ENCODE measurements around the gene RFT1. TPM values are rescaled to one million over a fixed set of nuclear protein-coding genes. Genes with fewer than 3 reads are reported as not detected.

RFT1 gene
- total RNA-seq = 11.8 and 16.8 TPM in 2 replicates

DNA sequence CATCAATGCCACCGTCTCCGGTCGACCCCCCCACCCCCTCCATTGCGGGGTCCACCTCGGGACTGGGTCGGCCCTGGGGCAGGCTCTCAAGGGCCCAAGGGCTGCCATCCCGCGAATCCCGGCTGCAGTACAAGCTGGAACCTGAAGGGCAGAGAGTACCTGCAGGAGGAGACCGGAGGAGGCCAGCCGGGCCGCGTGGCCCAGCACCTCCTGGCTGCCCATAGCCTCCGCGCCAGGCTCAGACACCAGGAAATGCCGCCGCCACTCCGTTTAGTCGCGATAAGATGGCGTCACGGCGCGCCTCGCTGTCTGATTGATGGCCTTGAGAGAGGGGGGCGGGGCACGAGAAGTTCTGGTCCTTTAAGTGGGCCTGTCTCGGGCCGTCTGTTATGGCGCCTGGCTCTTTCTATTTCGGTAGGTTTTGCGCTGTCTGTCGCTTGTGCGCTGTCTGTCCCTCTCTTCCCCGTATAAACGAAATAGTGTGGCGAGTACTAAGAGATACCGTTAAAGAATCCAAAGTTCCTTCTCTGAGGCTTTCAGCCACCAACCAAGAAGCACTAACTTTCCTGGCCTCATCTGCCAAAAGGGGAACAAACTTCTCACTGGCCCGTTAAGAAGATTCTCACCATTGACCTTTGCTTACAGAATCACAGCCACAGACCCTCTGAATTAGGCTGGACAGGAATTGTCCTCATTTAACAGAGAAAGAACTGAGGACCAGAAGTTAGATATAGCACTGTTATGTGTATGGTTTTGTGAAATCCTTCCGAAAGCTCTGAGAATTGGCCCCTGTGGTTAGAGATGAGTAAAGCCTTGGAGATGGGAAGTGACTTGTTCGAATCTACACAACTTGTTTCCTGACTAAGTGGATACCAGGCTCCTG lies at the start of gene RFT1:
TSS of gene RFT1 (minus strand) at position 257 of the 883 bp plus-strand sequence. CDS start at position 222, 35 bp downstream.

DNA sequence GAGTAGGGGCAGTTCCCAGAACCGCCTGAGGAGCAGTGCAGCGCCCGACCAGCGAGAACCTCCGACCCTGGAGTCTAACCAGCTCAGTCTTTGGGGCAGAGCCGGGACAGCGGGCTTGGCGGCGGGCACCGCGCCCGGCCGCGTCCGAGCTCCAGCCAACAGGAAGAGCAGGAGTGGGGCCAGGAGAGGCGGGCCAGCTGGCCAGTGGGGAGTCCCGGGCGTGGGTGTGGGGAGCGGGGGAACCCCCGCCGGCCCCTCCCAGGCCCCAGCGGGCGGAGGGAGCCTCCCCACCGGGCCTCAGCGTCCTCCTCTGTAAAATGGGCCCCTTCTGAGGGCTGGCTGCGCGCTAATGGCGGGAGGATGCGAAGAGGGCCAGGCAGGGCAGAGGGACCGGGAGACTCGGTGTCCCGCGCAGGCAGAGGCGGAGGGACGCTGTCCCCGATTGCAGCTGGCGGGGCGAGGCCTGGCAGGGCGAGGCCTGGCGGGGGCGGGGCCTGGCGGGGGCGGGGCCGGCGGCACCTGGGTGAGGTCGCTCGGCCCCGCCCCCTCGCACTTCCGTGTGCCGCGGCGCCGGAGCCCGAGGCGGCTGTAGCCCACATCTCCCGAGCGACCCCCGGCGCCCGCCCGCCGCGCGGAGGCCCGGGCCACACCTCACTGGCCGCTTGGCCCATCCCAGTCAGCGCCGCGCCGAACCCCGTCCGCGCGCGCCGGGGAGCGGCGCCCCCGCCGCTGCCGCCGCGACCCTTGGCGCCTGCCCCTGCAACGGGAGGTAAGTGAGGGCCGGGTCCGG lies 30.6 kb upstream of the RFT1 start, which contains the start of gene PRKCD:
TSS of gene PRKCD (plus strand) at position 550 of the 790 bp plus-strand sequence. CDS start 17,214 bp downstream, outside the sequence.

DNA sequence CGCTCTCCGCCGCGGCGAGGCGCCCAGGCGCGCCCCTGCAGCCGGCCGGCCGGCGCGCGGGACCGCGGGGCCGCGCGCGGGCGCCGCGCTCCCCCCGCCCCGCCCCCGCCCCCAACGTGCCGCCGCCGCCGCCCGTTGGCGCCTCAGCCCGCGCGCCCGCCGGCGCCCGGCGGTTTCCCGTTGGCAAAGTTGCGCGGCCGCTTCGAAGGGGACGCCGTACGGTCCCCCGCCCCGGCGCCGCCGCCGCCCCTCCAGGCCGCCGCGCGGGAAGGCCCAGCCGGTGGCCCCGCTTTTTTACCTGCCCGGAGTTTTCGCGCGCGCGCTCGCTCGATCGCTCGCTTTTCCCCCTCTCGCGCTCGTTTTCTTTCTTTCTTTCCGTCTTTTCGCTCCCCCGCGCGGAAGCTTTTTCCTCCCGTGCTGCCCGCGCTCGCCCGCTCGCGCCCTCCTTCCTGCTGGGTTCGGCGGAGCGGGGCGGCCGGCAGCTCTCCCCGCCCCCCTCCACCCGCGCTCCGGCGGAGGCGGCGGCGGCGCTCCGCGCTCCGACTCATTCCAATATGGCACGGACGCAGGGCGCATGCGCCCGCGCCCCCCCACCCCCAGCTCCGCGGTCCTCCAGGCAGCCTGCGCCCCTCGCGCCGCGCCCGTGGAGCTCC lies 84.6 kb downstream of the RFT1 start, which contains the start of gene SFMBT1:
TSS of gene SFMBT1 (minus strand) at position 556 of the 653 bp plus-strand sequence. CDS start 76,945 bp downstream, outside the sequence.

Other genes with a start within 250 kb of the RFT1 start
- gene STIMATE, start 232.9 kb downstream of the RFT1 start, total RNA-seq = 9.4 and 10.0 TPM in 2 replicates
- 3.5 and 4.5 TPM in 2 replicates for gene SFMBT1, start 84.4 kb downstream of the RFT1 start, total RNA-seq
- 1.4 and 1.7 TPM in 2 replicates for gene PRKCD, start 30.8 kb upstream of the RFT1 start, total RNA-seq
- gene TKT, start 125.6 kb upstream of the RFT1 start, total RNA-seq = 172 and 283 TPM in 2 replicates
- 12.2 and 16.7 TPM in 2 replicates for gene DCP1A, start 217.1 kb upstream of the RFT1 start, total RNA-seq

All from dermis lymphatic vessel endothelial cell (primary cell).